Measurements from ENCODE around the gene ARHGEF38. TPM values are rescaled to one million over a fixed set of nuclear protein-coding genes. Genes with fewer than 3 reads are reported as not detected.

ARHGEF38 gene
- total RNA-seq, 2 experiments from 2014 or later, result not detected

DNA sequence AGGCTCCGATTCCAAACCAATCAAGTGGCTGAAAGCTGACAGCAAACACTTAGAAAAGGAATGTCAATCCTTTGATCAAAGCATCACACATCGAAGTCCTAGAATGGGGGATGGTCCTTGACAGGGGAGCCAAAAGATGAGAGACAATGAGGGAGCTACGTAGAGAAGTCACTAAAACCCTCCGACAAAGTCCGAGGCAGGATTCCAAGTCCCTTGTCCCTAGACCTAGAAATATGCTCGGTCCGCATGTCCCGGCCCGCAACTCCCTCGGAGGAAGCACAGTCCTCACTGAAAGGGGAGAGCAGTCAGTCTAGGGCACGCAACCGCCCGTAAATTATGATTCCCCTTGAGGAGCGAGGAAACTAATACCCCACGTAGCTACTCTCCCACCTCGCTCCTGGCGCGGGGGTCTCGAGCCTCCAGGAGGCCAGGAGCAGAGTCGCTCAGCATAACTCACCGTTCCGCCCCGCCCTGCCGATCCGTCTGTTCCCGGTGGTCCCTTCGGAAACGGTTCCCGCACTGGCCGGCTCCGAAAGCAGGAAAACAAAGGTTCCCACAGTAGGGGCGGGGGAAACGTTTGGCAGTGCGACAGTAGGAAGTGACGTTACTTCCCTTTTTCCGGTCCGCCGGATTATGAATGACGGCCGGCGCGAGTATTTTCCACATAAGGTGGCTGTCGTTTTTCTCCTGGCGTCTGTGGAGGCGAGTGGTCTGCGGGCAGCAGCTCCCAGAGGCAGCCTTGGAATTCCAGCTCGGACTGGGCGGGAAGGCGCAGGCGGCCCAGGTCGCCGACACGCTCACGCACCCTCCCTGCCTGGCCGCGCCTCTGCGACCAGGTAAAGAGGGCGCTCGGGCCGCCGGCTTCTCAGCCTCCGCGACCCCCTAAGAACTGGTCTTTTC is 156.0 kb downstream of the ARHGEF38 start, which contains the start of the genes GSTCD and INTS12:
Gene GSTCD, plus strand, starts transcription at position 604 of the 900 bp plus-strand sequence. CDS start 8,830 bp downstream, outside the sequence.
Gene INTS12, minus strand, starts transcription at position 509 of the 900 bp plus-strand sequence. CDS start 8,684 bp downstream, outside the sequence.
- DNase-seq (peak; percentile 92), ATAC-seq (peak; percentile 98)
- Mint-ChIP-seq H3K27me3 (no peaks in the 10 kb centered on the region), H3K9me3 (no peaks in the 10 kb centered on the region), H3K4me1 (ENCODE audit: low read depth) (peaks cover 23% of the 10 kb centered on the region), H3K4me3 (peak within 1 kb of the TSS; percentile 96), H3K36me3 (ENCODE audit: low read depth) (peaks cover 9% of the 10 kb centered on the region), H3K27ac (peak within 1 kb of the TSS; percentile 94)
- ChIA-PET CTCF (interaction anchor here (1.5 kb wide), 1 partner anchor 234 kb away, joined by 5 read pairs; the partner anchor contains the start of gene PPA2), POLR2A (interaction anchor here (0.9 to 1.1 kb wide), 3 partner anchors 22 to 235 kb away, joined by 3 to 5 read pairs (median 3); no protein-coding TSS in a partner anchor)
- TF ChIP-seq, protein P1, sequence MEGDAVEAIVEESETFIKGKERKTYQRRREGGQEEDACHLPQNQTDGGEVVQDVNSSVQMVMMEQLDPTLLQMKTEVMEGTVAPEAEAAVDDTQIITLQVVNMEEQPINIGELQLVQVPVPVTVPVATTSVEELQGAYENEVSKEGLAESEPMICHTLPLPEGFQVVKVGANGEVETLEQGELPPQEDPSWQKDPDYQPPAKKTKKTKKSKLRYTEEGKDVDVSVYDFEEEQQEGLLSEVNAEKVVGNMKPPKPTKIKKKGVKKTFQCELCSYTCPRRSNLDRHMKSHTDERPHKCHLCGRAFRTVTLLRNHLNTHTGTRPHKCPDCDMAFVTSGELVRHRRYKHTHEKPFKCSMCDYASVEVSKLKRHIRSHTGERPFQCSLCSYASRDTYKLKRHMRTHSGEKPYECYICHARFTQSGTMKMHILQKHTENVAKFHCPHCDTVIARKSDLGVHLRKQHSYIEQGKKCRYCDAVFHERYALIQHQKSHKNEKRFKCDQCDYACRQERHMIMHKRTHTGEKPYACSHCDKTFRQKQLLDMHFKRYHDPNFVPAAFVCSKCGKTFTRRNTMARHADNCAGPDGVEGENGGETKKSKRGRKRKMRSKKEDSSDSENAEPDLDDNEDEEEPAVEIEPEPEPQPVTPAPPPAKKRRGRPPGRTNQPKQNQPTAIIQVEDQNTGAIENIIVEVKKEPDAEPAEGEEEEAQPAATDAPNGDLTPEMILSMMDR (IDR thresholded peaks at IDR 0.05), result no peak
- intact Hi-C loops (cut with micrococcal nuclease), result no loop called here

DNA sequence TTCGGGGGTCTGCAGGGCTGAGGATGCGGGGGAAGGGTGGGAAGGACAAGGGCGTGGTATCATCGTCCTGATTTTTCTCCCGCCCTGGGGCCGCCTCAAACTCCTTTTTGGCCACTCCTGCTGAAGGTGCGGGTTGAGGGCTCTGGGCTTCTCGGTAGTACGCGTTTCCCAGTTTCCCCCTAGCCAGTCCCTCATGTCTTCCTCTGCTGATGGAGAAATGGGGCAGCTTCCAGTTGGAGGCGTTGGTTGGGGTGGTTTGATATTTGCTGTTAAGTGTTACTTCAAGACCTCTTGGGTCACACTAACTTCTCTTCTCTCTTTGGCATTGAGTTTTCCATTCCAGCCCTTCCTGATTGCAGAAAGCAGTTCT is 156.6 kb downstream of the ARHGEF38 start:
- H3K27ac Mint-ChIP-seq, result peak overlapping the region; percentile 94
- POLR2A ChIA-PET, result interaction anchor here (1.1 kb wide), 1 partner anchor 236 kb away, joined by 3 read pairs; no protein-coding TSS in a partner anchor
- no peaks in the 10 kb centered on the region for H3K9me3 Mint-ChIP-seq
- H3K27me3 Mint-ChIP-seq, result no peaks in the 10 kb centered on the region
- H3K4me3 Mint-ChIP-seq, result peak overlapping the region; percentile 96
- TF ChIP-seq, protein P1 (IDR thresholded peaks at IDR 0.05), result no peak
- intact Hi-C loops (cut with micrococcal nuclease), result no loop called here
- ATAC-seq (peak; percentile 15), DNase-seq (peak; percentile 15)
- H3K4me1 Mint-ChIP-seq (ENCODE audit: low read depth), result peaks cover 23% of the 10 kb centered on the region
- CTCF ChIA-PET, result interaction anchor here (1.5 kb wide), 1 partner anchor 235 kb away, joined by 5 read pairs; the partner anchor contains the start of gene PPA2
- H3K36me3 Mint-ChIP-seq (ENCODE audit: low read depth), result peaks cover 9% of the 10 kb centered on the region

DNA sequence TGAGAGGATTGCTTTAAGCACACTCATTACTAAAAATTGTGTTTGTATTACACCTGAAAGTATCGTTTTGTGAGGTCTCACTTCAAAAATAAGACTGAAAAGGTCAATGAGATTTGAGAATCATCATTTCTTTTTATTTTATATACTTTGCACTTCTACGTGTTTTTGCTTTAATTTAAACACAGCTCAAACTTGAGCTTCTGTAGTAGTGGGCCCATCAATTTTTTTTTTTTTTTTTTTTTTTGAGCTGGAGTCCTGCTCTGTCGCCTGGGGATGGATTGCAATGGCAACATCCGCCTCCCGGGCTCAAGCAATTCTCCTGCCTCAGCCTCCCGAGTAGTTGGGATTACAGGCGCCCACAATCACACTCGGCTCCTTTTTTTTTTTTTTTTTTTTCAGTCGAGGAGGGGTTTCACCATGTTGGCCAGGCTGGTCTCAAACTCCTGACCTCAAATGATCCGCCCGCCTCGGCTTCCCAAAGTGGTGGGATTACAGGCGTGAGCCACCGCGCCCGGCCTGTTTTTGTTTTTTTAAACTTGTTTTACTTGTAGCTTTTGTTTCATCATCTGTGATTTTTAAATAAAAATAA is 157.7 kb downstream of the ARHGEF38 start:
- DNase-seq (no peak), ATAC-seq (no peak)
- TF ChIP-seq, protein P1 (IDR thresholded peaks at IDR 0.05), result no peak
- POLR2A ChIA-PET, result no interaction called here
- H3K4me1 Mint-ChIP-seq (ENCODE audit: low read depth), result peaks cover 23% of the 10 kb centered on the region
- H3K9me3 Mint-ChIP-seq, result no peaks in the 10 kb centered on the region
- H3K27ac Mint-ChIP-seq, result no peak overlapping the region
- H3K36me3 Mint-ChIP-seq (ENCODE audit: low read depth), result peaks cover 9% of the 10 kb centered on the region
- CTCF ChIA-PET, result interaction anchor here (1.0 kb wide), 1 partner anchor 236 kb away, joined by 4 read pairs; the partner anchor contains the start of gene PPA2
- no peaks in the 10 kb centered on the region for H3K27me3 Mint-ChIP-seq
- intact Hi-C loops (cut with micrococcal nuclease), result no loop called here
- H3K4me3 Mint-ChIP-seq, result peak overlapping the region; percentile 96

DNA sequence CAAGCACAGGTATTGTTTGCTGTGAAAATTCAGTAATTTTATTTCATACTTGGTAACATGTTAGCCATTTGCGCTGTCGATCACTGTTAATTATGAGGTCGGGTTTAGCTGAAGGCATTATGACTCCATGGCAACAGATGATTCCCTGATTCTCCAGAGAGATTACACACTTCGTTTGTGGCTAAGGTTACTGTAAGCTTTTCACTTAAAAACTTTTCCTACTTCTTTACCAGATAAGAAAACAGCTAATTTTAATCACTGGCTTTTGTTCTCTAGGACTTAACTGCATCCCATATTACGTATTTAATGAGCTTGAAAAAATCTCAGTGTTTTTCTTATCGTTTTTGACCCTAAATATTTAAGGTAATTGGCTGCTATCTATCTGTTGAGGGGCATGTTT is 158.3 kb downstream of the ARHGEF38 start:
- Mint-ChIP-seq H3K27ac (no peak overlapping the region), H3K4me1 (ENCODE audit: low read depth) (peaks cover 20% of the 10 kb centered on the region), H3K36me3 (ENCODE audit: low read depth) (peaks cover 7% of the 10 kb centered on the region), H3K4me3 (no peak overlapping the region), H3K9me3 (no peaks in the 10 kb centered on the region), H3K27me3 (no peaks in the 10 kb centered on the region)
- intact Hi-C loops (cut with micrococcal nuclease), result no loop called here
- TF ChIP-seq, protein P1 (IDR thresholded peaks at IDR 0.05), result no peak
- POLR2A ChIA-PET, result no interaction called here
- ATAC-seq, result no peak
- CTCF ChIA-PET, result interaction anchor here (1.0 kb wide), 1 partner anchor 237 kb away, joined by 4 read pairs; the partner anchor contains the start of gene PPA2
- DNase-seq, result no peak

Data from activated CD8-positive, alpha-beta T cell treated with anti-CD3 and anti-CD28 coated beads for 36 hours (primary cell).